Measurements from ENCODE around the gene STOM.

STOM gene

GRCh38 chr9:121349009-121349408 is 21.0 kb downstream of the STOM start:
- peaks cover 25% of the 10 kb centered on the region for H3K27me3 ChIP-seq (ENCODE audit: low read depth, low read length)
- H3K4me1 ChIP-seq (ENCODE audit: low read length): peaks cover 6% of the 10 kb centered on the region
- H3K9me3 ChIP-seq (ENCODE audit: insufficient read depth, low read length): no peaks in the 10 kb centered on the region
- no peaks in the 10 kb centered on the region for H3K79me2 ChIP-seq (ENCODE audit: low read length)
- no peak overlapping the region for H3K9ac ChIP-seq (ENCODE audit: low read length)
- no peaks in the 10 kb centered on the region for H3K36me3 ChIP-seq (replicated peaks; ENCODE audit: low read depth, low read length)
- no peak overlapping the region for H3K4me3 ChIP-seq (ENCODE audit: low read length)
- TF ChIP-seq EZH2phosphoT487 (IDR thresholded peaks at IDR 0.05; ENCODE audit: low read depth) (no peak), CTCF (IDR thresholded peaks at IDR 0.05; ENCODE audit: low read depth, low read length) (no peak)
- no peak overlapping the region for H2AFZ ChIP-seq (ENCODE audit: low read depth, low read length)
- H3K4me2 ChIP-seq (ENCODE audit: low read length): no peak overlapping the region
- H3K27ac ChIP-seq (ENCODE audit: low read length): no peak overlapping the region
- no peaks in the 10 kb centered on the region for H4K20me1 ChIP-seq (ENCODE audit: insufficient read depth, low read length)

- Histone ChIP-seq H3K9ac (ENCODE audit: low read length) (no peak overlapping the region), H3K4me3 (ENCODE audit: low read length) (no peak overlapping the region), H4K20me1 (ENCODE audit: insufficient read depth, low read length) (no peaks in the 10 kb centered on the region), H3K4me2 (ENCODE audit: low read length) (no peak overlapping the region), H2AFZ (ENCODE audit: low read depth, low read length) (no peak overlapping the region), H3K79me2 (ENCODE audit: low read length) (no peaks in the 10 kb centered on the region), H3K27ac (ENCODE audit: low read length) (no peak overlapping the region), H3K27me3 (ENCODE audit: low read depth, low read length) (peaks cover 25% of the 10 kb centered on the region), H3K36me3 (replicated peaks; ENCODE audit: low read depth, low read length) (no peaks in the 10 kb centered on the region), H3K4me1 (ENCODE audit: low read length) (peaks cover 6% of the 10 kb centered on the region), H3K9me3 (ENCODE audit: insufficient read depth, low read length) (no peaks in the 10 kb centered on the region)
- TF ChIP-seq EZH2phosphoT487 (IDR thresholded peaks at IDR 0.05; ENCODE audit: low read depth) (no peak), CTCF (IDR thresholded peaks at IDR 0.05; ENCODE audit: low read depth, low read length) (no peak)
These were observed 21.8 kb downstream of the STOM start for GRCh38 chr9:121348221-121348620.

- no peaks in the 10 kb centered on the region for H3K79me2 ChIP-seq (ENCODE audit: low read length)
- no peaks in the 10 kb centered on the region for H3K9me3 ChIP-seq (ENCODE audit: insufficient read depth, low read length)
- no peak overlapping the region for H3K4me3 ChIP-seq (ENCODE audit: low read length)
- TF ChIP-seq EZH2phosphoT487 (IDR thresholded peaks at IDR 0.05; ENCODE audit: low read depth) (no peak), CTCF (IDR thresholded peaks at IDR 0.05; ENCODE audit: low read depth, low read length) (no peak)
- no peaks in the 10 kb centered on the region for H3K36me3 ChIP-seq (replicated peaks; ENCODE audit: low read depth, low read length)
- peaks cover 6% of the 10 kb centered on the region for H3K4me1 ChIP-seq (ENCODE audit: low read length)
- H3K9ac ChIP-seq (ENCODE audit: low read length): no peak overlapping the region
- H4K20me1 ChIP-seq (ENCODE audit: insufficient read depth, low read length): no peaks in the 10 kb centered on the region
- no peak overlapping the region for H3K4me2 ChIP-seq (ENCODE audit: low read length)
- no peak overlapping the region for H2AFZ ChIP-seq (ENCODE audit: low read depth, low read length)
- no peak overlapping the region for H3K27ac ChIP-seq (ENCODE audit: low read length)
- H3K27me3 ChIP-seq (ENCODE audit: low read depth, low read length): peaks cover 12% of the 10 kb centered on the region
These were observed 25.0 kb downstream of the STOM start for GRCh38 chr9:121345070-121345469.

- Histone ChIP-seq H3K4me1 (ENCODE audit: low read length) (peaks cover 6% of the 10 kb centered on the region), H3K4me3 (ENCODE audit: low read length) (no peak overlapping the region), H2AFZ (ENCODE audit: low read depth, low read length) (no peak overlapping the region), H3K27me3 (ENCODE audit: low read depth, low read length) (0 out of 2 replicates have a peak, but pooled peaks cover 6% of the 10 kb centered on the region), H4K20me1 (ENCODE audit: insufficient read depth, low read length) (no peaks in the 10 kb centered on the region), H3K36me3 (replicated peaks; ENCODE audit: low read depth, low read length) (no peaks in the 10 kb centered on the region), H3K4me2 (ENCODE audit: low read length) (no peak overlapping the region), H3K79me2 (ENCODE audit: low read length) (no peaks in the 10 kb centered on the region), H3K9me3 (ENCODE audit: insufficient read depth, low read length) (no peaks in the 10 kb centered on the region), H3K9ac (ENCODE audit: low read length) (no peak overlapping the region), H3K27ac (ENCODE audit: low read length) (no peak overlapping the region)
- TF ChIP-seq EZH2phosphoT487 (IDR thresholded peaks at IDR 0.05; ENCODE audit: low read depth) (no peak), CTCF (IDR thresholded peaks at IDR 0.05; ENCODE audit: low read depth, low read length) (no peak)
These were observed 25.9 kb downstream of the STOM start for GRCh38 chr9:121344184-121344583.

All from OCI-LY3 (cell line).